Activated CD4-positive, alpha-beta T cell treated with anti-CD3 and anti-CD28 coated beads, Interleukin-2, Interleukin-4, amounts not matched to agents 100 ng/mL and 50 ng/mL, durations not matched to agents 16 hours and 8 hours (primary cell): ENCODE data around the gene SEC61G.
A peak's percentile ranks its signal among the peaks of the same experiment; 100 is the strongest.

Source experiments
- DNase-seq: peaks from one replicate; pipeline ENCODE4 v3.0.0-alpha.2; 2020; ENCODE audit warnings: low spot score

SEC61G gene

GRCh38 chr7:54764861-54765260, 5.8 kb upstream of the SEC61G start:
- DNase-seq: no peak

DNA sequence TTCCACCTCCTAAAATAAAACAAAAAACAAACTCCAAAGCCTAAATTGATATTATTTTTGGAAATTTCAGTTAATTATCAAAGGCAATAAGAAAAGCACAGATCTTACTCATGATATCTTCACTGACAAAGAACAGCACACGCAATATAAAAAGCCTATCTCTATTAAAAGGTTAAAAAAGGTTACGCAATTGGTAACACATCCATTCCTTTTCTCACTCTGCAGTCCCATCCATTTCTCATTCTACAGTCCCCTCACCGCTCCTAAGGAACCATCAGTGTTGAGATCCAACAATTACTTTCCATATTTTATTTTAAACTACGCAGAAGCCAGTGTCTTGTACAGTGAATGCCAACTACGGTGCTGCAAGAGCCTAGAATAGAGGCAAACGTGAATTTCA, 1.3 kb downstream of the SEC61G start:
- no peak for DNase-seq

DNA sequence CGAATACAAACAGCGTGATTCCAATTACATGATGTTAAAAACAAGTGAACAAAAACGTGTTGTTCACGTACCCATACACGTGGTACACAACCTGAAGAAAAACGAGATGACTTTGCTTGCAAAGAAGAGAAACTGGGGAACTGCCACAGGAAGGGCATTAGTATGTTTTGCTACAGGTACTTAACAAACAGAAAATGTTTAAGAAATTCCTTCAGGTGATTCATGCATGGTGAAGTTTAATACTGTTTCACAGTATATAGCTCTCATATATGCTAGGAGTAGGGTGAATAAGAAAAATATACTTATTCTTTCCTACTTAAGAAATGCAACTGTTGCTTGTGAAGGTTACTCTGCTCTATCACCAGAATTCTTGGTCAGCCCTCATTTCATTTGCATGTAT, 9.8 kb downstream of the SEC61G start:
- DNase-seq: no peak

- no peak for DNase-seq
Observed at GRCh38 chr7:54747234-54747633, 11.8 kb downstream of the SEC61G start.

GRCh38 chr7:54743580-54743979, 15.4 kb downstream of the SEC61G start:
- DNase-seq: peak; percentile 24

- no peak for DNase-seq
Observed at GRCh38 chr7:54738737-54739136, 20.3 kb downstream of the SEC61G start.

GRCh38 chr7:54729107-54729506, 29.9 kb downstream of the SEC61G start:
- no peak for DNase-seq

DNA sequence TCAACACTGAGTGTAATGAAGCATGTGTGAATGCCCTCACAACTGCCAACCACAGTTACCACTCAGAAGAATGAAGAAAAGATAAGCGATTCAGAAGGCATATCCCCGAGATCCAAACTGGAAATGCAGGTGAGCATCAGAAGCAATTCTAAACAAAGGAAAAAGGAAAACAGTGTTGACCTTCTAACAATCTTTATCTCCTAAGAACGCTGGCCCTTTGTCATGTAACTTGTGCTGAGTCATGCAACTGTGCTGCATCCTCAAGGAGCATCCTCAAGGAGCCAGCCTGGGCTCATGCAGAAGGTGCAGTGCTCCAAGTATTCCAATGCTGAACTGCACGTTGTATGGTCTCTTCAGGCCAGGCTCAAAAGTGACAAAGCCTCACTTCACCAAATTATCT, 30.6 kb downstream of the SEC61G start:
- no peak for DNase-seq

DNA sequence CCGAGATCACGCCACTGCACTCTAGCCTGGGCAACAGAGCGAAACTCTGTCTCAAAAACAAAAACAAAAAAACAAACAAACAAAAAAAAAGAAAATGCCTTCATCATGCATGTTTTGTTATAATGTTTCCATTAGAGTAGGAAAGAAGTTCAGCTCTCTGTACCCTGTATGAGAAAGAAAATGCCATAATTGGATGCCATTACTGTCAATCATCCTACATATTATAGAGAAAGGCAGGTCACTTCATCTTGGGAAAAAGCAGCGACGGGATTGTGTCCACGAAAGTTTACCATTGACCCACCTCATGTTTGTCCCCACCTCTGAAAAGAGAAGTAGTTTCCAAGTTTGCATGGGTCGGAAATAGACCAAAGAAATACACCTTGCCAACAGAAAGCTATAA, 33.8 kb downstream of the SEC61G start:
- no peak for DNase-seq

- no peak for DNase-seq
Observed at GRCh38 chr7:54722502-54722901, 36.5 kb downstream of the SEC61G start.

- no peak for DNase-seq
Observed at GRCh38 chr7:54722026-54722425, 37.0 kb downstream of the SEC61G start.

DNA sequence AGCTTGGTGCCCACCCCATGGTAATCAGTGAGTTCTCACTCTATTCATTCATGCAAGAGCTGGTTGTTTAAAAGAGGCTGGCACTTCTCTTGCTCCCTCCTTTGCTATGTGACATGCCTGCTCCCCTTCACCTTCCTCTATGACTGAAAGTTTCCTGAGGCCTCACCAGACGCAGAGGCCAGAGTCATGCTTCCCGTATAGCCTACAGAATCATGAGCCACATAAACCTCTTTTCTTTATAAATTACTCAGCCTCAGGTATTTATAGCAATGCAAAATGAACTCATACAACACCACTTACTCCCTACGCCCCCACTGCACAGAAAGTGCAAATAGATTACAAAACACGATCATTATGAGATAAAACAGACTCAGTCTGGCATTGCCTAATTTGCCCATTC, 39.0 kb downstream of the SEC61G start:
- DNase-seq: no peak

GRCh38 chr7:54719425-54719824, 39.6 kb downstream of the SEC61G start:
- no peak for DNase-seq

DNA sequence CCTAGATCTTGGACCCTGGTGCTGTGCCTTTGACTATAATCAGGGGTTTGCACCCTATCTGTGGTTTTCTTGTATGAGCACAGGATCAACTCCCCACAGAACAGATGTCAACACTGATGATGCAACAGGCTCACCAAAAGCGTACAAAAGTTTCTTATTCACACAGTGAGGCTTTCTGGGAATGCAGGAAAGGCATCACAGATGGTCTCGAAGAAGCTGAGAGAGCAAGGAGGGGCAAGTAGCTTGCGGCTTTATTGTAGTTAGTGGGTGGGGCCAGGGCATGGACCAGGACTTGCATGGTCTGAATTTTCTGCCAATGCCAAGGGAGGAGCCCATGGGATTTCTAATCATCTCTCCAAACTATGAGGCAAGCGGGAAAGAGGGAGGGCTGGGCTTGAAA, 46.2 kb downstream of the SEC61G start:
- DNase-seq: no peak

- no peak for DNase-seq
Observed at GRCh38 chr7:54711900-54712595, 47.0 kb downstream of the SEC61G start.

GRCh38 chr7:54709283-54709682, 49.7 kb downstream of the SEC61G start:
- no peak for DNase-seq

- no peak for DNase-seq
Observed at GRCh38 chr7:54705436-54705835, 53.6 kb downstream of the SEC61G start.

GRCh38 chr7:54704851-54705250, 54.2 kb downstream of the SEC61G start:
- DNase-seq: no peak
